Head of caudate nucleus (tissue), 42 donors: ENCODE data around the gene IL1R1.
"Not testable (repeated sequence)": the region's sequence is repeated elsewhere in the genome, so short reads cannot be mapped to it uniquely, and the experiment has no call there.

ENCODE experiments used
- DNase-seq, 42 donors: peaks; one replicate each; pipeline versions ENCODE4 v3.0.0 to v3.0.0-alpha.2; 2020 to 2021; ENCODE audit warnings: mixed read lengths in 7 of 42
- intact Hi-C: fragments of 100-400 bp; cut with DNase I; formaldehyde crosslinking; loops from one replicate; pipeline ENCODE4 v1.15.0; 2022

Gene IL1R1

DNA sequence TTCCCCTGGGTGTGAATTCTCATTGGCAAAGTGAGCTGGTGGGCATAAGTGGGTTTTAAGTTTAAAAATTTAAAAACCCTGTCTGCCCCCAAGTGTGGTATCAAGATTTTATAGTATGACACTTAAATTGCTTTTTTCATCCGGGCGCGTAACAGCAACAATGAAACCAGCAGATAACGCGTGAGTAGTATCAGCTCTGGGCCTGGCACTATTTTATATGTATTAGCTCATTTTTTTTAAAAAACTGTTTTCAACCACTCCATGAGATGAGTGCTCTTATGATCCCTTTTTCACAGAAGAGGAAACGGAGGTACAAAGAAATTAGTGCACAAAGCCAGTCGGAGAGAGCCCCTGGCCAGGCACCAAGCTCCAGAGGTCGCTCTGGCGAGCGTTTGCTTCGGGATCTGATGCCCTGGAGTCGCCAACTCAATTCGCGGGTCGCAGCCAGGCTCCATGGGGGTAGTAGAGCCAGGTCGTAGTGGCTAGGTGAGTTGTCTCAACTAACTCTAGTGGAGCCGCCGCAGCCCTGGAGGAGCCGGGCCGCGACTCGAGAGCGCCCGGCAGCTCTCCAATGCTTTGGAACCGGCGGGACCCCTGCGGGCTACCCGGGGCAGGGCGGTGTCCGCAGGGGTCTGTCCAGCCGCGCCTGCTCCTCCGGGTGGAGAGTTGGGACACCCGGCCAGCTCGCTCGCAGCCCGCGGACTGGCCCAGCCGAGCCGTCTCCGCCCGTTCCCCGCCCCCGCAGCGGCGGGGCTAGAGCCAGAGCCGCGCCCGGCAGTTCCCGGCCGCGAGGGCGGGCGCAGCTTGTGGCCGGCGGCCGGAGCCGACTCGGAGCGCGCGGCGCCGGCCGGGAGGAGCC, at the start of gene IL1R1:
IL1R1 (plus strand) TSS at position 777 of the 859 bp plus-strand sequence. CDS start 14,979 bp downstream, outside the sequence.
- intact Hi-C loops = no loop called here
- DNase-seq = peak in 31 of 42 donors; percentile 6 to 63 (median 26)

GRCh38 chr2:102093662-102094061, 48.9 kb upstream of the IL1R1 start:
- no peak for DNase-seq
- intact Hi-C loops = no loop called here

DNA sequence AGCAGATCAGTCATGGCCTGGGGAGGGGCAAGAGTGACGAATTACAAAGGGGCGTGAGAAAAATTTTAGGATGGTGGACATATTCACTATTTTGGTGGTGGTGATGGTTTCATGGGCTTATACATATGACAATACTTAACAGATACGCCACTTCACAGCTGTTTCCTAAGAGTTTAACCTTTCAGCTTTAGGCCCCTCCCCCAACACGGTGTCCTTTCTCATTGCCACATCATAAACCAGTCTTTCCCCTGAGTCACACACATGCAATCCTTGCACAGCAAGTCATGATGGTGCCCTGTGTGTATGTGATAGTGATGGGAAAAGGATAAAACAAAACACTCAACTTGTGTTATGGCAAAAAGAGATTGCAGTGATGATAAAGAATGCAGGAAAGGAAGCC, 47.6 kb upstream of the IL1R1 start:
- no peak for DNase-seq
- intact Hi-C loops = no loop called here

DNA sequence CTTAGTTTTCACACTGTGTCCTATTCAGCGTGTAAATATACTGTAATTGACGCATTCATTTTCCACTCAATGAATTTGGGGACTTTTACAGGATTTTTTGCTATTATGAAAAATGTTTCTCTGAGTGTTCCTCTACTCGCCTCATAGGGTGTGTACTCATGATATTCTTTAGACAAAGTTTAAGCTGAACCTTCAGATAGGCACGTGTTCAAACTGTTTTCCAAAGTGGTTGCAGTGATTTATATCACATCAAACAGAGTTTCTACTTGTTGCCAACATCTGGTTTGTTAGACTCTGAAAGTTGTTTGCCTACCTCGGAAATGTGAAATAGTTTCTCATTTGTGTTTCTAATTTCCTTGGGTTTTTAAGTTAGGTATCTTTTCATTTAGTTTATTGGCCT, 46.4 kb upstream of the IL1R1 start:
- no peak for DNase-seq
- intact Hi-C loops = no loop called here

DNA sequence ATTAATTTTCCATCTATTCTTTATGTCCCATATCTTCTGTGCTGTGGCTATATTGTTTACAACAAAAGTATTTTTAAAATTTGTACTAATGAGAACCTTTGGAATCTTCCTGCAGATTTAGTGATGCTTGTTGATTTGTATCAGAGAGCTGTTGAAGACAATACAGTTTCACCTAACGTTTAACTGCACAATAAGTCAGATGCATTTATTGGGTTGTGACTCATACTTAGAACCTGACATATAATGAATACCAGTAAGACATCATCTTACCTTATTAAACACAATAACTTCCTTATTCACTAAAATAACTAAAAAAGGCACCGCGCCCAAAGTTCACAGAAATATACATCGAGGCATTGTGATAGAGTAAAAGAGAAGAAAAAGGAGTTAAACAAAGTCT, 43.8 kb upstream of the IL1R1 start:
- intact Hi-C loops = no loop called here
- no peak for DNase-seq

DNA sequence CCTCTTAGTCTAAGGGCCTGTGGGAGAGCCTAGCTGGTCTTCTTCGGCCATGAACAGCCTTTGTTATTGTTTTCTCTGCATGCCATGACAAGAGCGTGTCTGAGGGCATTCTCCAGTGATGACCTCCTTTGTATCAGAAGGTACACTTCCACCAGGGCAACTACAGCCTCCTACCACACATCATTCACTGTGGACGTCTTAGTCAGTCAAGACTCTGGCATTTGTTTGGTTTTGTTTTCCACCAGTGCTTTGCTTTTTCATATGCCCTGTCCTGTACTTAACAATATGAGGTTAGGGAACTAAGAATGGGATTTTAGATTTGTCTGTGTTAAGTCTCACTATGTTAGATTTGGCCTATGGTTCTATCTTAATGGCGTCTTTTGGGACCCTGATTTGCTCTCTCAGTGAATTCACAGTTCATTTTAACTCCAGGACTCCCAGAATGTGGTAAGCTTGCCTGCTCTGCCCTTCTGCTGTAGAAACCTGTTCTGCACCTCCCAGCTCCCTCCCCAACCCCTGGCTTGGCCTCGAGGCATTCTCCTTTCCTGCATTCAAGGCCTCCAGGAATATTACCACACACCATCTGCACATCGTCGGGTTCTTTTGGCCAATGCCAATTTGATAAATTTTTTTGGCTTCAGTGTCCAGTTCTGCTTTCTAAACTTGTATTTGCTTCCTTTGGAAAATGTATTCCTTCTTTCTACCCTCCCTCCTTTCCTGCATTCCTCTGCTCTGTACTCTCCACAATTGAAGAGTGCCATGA, 42.8 kb upstream of the IL1R1 start:
- no peak for DNase-seq
- intact Hi-C loops = no loop called here

- intact Hi-C loops = no loop called here
- DNase-seq = no peak
Observed at GRCh38 chr2:102100371-102101096, 42.0 kb upstream of the IL1R1 start.

DNA sequence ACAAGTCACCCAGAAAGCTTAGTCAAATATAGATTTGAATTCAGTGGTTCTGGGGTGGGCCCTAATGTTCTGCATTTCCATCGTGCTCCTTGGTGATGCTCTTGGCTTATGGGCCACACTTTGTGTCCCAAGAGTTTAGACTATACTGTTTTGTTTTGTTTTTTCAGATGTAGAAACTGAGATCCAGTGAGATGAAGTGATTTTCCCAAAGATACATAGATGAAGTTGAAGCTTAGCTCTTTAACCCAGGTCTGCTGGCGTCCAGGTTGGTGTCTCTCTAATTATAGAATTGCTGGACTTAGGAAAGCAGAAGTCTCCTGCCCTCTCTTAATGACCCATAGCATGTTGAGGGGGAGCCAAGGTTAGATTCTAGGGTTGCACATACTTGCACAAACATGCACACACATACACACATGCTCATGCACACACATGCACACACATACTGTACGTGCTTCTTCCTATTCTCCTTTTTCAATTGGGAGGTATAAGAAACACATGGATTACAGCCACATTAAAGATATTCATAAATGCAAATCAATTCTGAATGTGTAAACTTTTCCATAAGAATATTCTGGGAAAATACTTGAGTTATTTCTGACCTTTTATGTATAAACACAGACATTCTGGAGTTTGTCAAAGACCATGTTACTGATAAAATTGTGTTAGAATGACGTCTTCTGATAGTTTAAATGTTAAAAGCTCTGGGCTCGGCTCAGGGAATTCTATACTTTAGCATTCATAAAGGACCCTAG, 41.3 kb upstream of the IL1R1 start:
- DNase-seq = no peak
- intact Hi-C loops = no loop called here

DNA sequence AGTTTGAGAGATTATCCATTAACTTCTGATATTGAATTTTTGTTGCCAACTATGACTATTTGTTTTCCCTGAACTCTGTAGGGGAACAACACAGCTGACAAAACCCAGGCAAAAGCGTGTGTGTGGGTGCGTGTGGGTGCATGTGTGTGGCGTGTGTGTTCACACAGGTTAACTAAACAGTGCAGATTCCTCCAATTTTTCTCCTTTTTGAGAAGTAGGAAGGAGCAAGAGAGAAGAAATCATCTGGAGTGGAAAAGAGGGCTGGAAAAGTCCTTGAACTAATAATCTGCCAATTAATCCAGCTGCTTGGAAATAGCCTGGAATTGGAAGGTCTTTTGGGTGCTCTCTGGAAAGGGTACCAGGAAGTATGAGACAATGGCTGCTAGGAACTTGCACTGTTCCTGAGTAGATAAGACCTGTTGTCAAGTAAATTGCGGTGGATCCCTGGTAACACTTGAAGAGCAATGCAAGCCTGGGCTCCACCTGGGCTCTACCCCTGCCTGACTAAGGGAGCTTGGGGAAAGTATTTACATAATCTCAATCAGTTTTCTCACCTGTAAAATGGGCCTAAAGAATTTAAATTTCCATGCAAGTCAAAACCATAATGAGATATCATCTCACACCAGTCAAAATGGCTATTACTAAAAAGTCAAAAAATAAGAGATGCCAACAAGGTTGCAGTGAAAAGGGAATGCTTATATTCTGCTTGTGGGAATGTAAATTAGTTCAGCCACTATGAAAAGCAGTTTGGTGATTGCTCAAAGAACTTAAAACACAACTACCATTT, 40.5 kb upstream of the IL1R1 start:
- DNase-seq = no peak
- intact Hi-C loops = no loop called here

DNA sequence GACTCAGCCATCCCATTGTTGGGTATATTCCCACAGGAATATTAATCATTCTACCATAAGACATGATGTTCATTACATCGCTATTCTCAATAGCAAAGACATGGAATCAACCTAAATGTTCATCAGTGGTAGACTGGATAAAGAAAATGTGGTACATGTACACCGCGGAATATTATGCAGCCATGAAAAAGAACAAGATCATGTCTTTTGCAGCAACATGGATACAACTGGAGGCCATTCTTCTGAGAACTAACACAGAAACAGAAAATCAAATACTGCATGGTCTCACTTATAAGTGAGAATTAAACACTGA, 40.0 kb upstream of the IL1R1 start:
- DNase-seq, intact Hi-C loops: not testable (repeated sequence)

DNA sequence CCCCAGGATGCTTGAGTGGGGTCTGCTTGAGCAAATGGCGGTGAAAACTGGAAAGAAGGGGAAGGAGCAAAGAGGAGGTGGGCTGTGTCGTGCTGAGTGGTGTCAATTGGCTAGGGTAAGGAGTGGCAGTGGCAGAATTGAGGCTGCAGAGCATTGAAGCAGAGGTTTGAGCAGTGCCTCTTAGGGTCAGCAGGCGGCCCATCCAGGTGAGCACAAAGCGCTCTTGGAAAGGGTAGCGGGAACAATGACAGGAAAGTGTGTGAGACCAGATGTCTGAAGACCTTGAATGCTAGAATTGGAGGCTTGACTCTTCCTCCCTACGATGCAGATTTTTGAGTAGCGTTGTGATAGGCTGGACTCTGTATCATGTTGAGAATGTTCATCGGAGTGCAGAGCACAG, 39.3 kb upstream of the IL1R1 start:
- DNase-seq = no peak
- intact Hi-C loops = no loop called here

- intact Hi-C loops = no loop called here
Observed at GRCh38 chr2:102103992-102104871, 38.3 kb upstream of the IL1R1 start.

GRCh38 chr2:102106133-102106556, 36.4 kb upstream of the IL1R1 start:
- intact Hi-C loops = no loop called here
- no peak for DNase-seq

More at GRCh38 chr2:102103992-102104871, 38.3 kb upstream of the IL1R1 start:
- peak in 3 of 42 donors; percentile 2 to 36 (median 15) for DNase-seq

GRCh38 chr2:102106813-102107740, 35.5 kb upstream of the IL1R1 start:
- DNase-seq, intact Hi-C loops: not testable (repeated sequence)

DNA sequence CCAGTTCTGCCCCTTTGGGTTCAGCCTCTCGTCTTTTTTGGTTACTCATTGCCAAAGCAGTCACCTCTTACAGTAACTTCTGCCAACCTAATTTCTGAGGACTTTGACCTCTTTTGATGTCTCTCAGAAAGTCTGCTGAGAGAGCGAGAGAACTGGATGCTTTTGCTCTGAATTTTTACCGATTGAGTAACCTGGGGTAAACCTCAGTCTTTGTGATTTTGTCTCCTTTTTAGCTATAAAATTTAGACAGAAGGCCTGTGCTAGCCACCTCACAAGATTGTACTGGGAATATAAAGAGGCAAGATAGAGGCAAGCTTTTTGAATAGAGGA, 34.8 kb upstream of the IL1R1 start:
- intact Hi-C loops = no loop called here
- DNase-seq = no peak

DNA sequence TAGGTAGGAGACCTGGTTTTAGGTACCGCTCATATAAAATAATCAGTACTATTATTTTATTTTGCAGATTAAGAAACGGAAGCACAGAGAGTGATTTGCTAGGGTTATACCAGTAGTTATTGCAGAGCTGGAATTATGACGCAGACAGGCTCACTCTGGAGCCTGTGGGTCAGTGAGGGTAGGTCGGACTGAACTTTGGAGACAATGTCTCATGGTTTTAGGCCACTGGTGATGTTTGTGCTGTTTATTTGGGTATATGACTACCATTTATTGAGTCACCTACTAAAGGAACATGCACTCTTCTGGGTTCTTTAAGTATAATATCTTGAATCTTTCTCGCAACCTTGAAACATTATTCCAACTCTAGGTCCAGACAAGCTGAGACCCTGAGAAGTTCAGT, 33.5 kb upstream of the IL1R1 start:
- no peak for DNase-seq

More for the DNA sequence above, 33.5 kb upstream of the IL1R1 start:
- intact Hi-C loops = no loop called here
